SU-DHL-6 (cell line): ENCODE measurements around the gene PTGR1.

Experiments used
- H2AFZ ChIP-seq: fragments of 200-600 bp; sonication (generic); 2 replicates; pipeline ENCODE4 v1.6.1; 2014; ENCODE audit warnings: low read depth, mild to moderate bottlenecking, moderate library complexity, mixed read lengths, antibody characterized with exemption, low read length; ENCODE audit not compliant: severe bottlenecking
- H3F3A ChIP-seq: fragments of 200-600 bp; shearing (Covaris generic); 2 replicates; pipeline ENCODE4 v1.6.0; 2016; ENCODE audit warnings: antibody characterized with exemption, mild to moderate bottlenecking; ENCODE audit not compliant: insufficient read depth
- H3K27ac ChIP-seq: fragments of 200-600 bp; sonication (generic); 2 replicates; pipeline ENCODE4 v1.5.1; 2016; ENCODE audit warnings: low read depth, mild to moderate bottlenecking, low read length, moderate library complexity, mixed read lengths
- H3K27me3 ChIP-seq: fragments of 200-600 bp; sonication (generic), shearing (Covaris generic); 2 replicates; pipeline ENCODE4 v1.6.0; 2014; ENCODE audit warnings: mild to moderate bottlenecking, low read length
- H3K36me3 ChIP-seq: fragments of 200-600 bp; sonication (generic); 2 replicates; pipeline ENCODE4 v1.6.1; 2014; ENCODE audit warnings: mild to moderate bottlenecking, low read length, mixed read lengths
- H3K4me2 ChIP-seq: fragments of 300-600, 200-600 bp; shearing (Covaris generic), sonication (generic); 2 replicates; pipeline ENCODE4 v1.6.0; 2014; ENCODE audit warnings: low read length, low read depth, mild to moderate bottlenecking; ENCODE audit not compliant: poor library complexity, severe bottlenecking
- H3K4me3 ChIP-seq: fragments of 200-600 bp; sonication (generic); 2 replicates; pipeline ENCODE4 v1.5.1; 2014; ENCODE audit warnings: antibody characterized with exemption, low read length, mild to moderate bottlenecking, mixed read lengths; ENCODE audit not compliant: insufficient read depth, poor library complexity, severe bottlenecking
- H3K79me2 ChIP-seq: fragments of 200-600 bp; sonication (generic); 2 replicates; pipeline ENCODE4 v1.6.1; 2014; ENCODE audit warnings: mild to moderate bottlenecking, low read length, moderate library complexity; ENCODE audit not compliant: insufficient read depth
- H3K9ac ChIP-seq: fragments of 200-600 bp; sonication (generic); 2 replicates; pipeline ENCODE4 v1.7.0; 2014; ENCODE audit warnings: mild to moderate bottlenecking, low read length
- H3K9me2 ChIP-seq: fragments of 200-600 bp; sonication (generic); replicated peaks from 2 replicates; pipeline ENCODE4 v1.6.1; 2014; ENCODE audit warnings: low read length; ENCODE audit not compliant: insufficient read depth
- H3K9me3 ChIP-seq: fragments of 200-600 bp; sonication (generic); 2 replicates; pipeline ENCODE4 v1.6.1; 2014; ENCODE audit warnings: low read length, mixed read lengths; ENCODE audit not compliant: insufficient read depth
- H4K20me1 ChIP-seq: fragments of 200-600 bp; sonication (generic); 2 replicates; pipeline ENCODE4 v1.6.1; 2014; ENCODE audit warnings: low read depth, mild to moderate bottlenecking, antibody characterized with exemption, low read length, moderate library complexity, mixed read lengths
- EZH2phosphoT487 ChIP-seq: fragments of 200-600 bp; sonication (generic), shearing (Covaris generic); conservative IDR thresholded peaks from 2 replicates; pipeline ENCODE4 v1.6.1; 2018; ENCODE audit warnings: mild to moderate bottlenecking, antibody characterized with exemption, low read length, moderate library complexity, mixed read lengths
- TF ChIP-seq, protein P1 (sequence below): fragments of 200-600 bp; sonication (generic); IDR thresholded peaks from one replicate; pipeline ENCODE4 v1.5.1; 2017; ENCODE audit warnings: antibody characterized with exemption, mild to moderate bottlenecking, low read length, moderate library complexity; ENCODE audit not compliant: insufficient read depth, poor library complexity, severe bottlenecking

Gene PTGR1

DNA sequence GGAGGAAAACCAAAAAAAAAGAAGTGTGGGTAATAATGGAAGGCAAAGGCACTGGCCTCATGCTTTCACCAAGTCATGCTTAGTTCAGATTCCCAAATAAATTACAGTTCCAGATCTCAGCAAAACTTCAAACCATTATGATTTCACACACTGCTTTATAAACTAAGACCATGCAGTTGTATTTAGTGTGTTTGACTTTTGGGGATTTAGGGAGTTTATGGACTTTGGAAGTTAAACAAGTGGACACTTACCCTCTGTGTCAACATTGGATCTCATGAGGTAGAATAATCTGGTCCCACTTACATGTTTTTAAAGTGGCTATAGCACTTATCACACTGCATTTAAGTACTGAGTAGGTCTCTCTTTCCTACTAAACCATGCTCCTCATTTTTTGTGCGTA lies 35.4 kb upstream of the PTGR1 start:
- Histone ChIP-seq H3K79me2 (peaks cover 60% of the 10 kb centered on the region), H3K36me3 (no peaks in the 10 kb centered on the region), H4K20me1 (no peaks in the 10 kb centered on the region; the same call in 1 of the 2 replicates), H2AFZ (no peak overlapping the region), H3K4me2 (no peak overlapping the region), H3K9me3 (no peaks in the 10 kb centered on the region), H3K9me2 (no peaks in the 10 kb centered on the region), H3K27ac (no peak overlapping the region), H3K27me3 (no peaks in the 10 kb centered on the region), H3K4me3 (no peak overlapping the region), H3K9ac (no peak overlapping the region), H3F3A (no peaks in the 10 kb centered on the region)
- TF ChIP-seq EZH2phosphoT487: no peak
- TF ChIP-seq, protein P1, sequence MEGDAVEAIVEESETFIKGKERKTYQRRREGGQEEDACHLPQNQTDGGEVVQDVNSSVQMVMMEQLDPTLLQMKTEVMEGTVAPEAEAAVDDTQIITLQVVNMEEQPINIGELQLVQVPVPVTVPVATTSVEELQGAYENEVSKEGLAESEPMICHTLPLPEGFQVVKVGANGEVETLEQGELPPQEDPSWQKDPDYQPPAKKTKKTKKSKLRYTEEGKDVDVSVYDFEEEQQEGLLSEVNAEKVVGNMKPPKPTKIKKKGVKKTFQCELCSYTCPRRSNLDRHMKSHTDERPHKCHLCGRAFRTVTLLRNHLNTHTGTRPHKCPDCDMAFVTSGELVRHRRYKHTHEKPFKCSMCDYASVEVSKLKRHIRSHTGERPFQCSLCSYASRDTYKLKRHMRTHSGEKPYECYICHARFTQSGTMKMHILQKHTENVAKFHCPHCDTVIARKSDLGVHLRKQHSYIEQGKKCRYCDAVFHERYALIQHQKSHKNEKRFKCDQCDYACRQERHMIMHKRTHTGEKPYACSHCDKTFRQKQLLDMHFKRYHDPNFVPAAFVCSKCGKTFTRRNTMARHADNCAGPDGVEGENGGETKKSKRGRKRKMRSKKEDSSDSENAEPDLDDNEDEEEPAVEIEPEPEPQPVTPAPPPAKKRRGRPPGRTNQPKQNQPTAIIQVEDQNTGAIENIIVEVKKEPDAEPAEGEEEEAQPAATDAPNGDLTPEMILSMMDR: no peak

DNA sequence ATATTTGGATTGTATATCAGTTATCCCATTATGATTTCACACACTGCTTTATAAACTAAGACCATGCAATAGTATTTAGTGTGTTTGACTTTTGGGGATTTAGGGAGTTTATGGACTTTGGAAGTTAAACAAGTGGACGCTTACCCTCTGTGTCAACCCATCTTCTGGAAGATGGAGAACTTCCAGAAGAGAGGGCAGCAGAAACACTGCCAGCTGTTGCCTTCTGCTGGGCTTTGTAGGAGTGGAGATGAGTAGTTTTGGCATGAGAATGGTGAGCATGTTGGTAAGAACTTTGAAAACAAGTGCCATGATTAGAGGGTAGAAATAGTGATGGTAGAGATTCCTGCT lies 33.9 kb upstream of the PTGR1 start:
- Histone ChIP-seq H3K9me2 (no peaks in the 10 kb centered on the region), H3K9ac (no peak overlapping the region), H3K27ac (no peak overlapping the region), H4K20me1 (no peaks in the 10 kb centered on the region; the same call in 1 of the 2 replicates), H3K4me3 (no peak overlapping the region), H3K4me2 (no peak overlapping the region), H3F3A (no peaks in the 10 kb centered on the region), H3K27me3 (no peaks in the 10 kb centered on the region), H2AFZ (no peak overlapping the region), H3K36me3 (no peaks in the 10 kb centered on the region), H3K79me2 (peaks cover 49% of the 10 kb centered on the region), H3K9me3 (no peaks in the 10 kb centered on the region)
- TF ChIP-seq EZH2phosphoT487: no peak
- TF ChIP-seq, protein P1: no peak

DNA sequence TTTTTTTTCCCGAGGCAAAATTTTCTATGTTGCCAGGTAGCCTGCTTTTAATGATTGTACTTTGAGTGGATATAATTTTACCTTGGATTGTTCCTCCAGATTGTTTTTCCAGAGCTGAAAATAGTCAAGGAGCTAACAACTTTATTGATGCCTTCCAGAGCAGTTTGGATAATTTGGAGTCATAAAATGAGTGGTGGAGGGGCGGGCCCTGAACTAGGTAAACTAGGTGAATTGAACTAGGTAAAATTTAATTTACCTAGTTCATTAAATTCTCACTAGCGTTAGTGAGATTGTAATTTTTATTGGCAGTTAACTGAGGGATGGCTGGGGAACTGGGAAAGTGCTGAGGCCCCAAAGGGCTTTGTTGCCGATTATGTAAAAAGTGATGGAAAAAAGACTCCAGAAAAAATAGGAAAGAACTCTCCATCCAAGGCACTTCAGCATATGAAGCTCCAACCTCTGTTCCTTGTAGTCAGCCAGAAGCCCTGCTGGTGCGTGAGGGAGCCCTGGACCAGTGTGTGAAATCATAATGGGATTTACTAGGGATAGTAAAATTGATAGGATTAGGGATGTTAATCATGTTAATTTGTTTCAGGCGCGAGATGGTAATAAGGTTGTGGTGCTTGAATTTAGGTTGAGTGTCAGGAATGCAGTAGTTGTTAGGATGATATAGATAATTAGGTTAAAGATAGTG lies 33.4 kb upstream of the PTGR1 start:
- Histone ChIP-seq H3K9me2 (no peaks in the 10 kb centered on the region), H3K9me3 (no peaks in the 10 kb centered on the region), H4K20me1 (no peaks in the 10 kb centered on the region; the same call in 1 of the 2 replicates), H3K36me3 (no peaks in the 10 kb centered on the region), H2AFZ (no peak overlapping the region), H3K4me2 (peak overlapping the region; percentile 71), H3K9ac (peak overlapping the region; percentile 77), H3K27me3 (no peaks in the 10 kb centered on the region), H3K79me2 (peaks cover 49% of the 10 kb centered on the region), H3F3A (no peaks in the 10 kb centered on the region), H3K4me3 (peak overlapping the region; percentile 74), H3K27ac (no peak overlapping the region)
- TF ChIP-seq EZH2phosphoT487: no peak
- TF ChIP-seq, protein P1: no peak
